HG03342 (cell line): ENCODE data around the gene BCAM.
"Not testable (repeated sequence)": the region's sequence is repeated elsewhere in the genome, so short reads cannot be mapped to it uniquely, and the experiment has no call there.

ENCODE experiments used
- ATAC-seq: cut with Tn5 transposase; IDR thresholded peaks from one replicate; pipeline ENCODE4 v1.9.1; 2021; ENCODE audit warnings: mild to moderate bottlenecking, moderate library complexity; ENCODE audit not compliant: unreplicated experiment

BCAM gene

GRCh38 chr19:44847144-44848035 is 38.5 kb downstream of the BCAM start:
- ATAC-seq: no peak

DNA sequence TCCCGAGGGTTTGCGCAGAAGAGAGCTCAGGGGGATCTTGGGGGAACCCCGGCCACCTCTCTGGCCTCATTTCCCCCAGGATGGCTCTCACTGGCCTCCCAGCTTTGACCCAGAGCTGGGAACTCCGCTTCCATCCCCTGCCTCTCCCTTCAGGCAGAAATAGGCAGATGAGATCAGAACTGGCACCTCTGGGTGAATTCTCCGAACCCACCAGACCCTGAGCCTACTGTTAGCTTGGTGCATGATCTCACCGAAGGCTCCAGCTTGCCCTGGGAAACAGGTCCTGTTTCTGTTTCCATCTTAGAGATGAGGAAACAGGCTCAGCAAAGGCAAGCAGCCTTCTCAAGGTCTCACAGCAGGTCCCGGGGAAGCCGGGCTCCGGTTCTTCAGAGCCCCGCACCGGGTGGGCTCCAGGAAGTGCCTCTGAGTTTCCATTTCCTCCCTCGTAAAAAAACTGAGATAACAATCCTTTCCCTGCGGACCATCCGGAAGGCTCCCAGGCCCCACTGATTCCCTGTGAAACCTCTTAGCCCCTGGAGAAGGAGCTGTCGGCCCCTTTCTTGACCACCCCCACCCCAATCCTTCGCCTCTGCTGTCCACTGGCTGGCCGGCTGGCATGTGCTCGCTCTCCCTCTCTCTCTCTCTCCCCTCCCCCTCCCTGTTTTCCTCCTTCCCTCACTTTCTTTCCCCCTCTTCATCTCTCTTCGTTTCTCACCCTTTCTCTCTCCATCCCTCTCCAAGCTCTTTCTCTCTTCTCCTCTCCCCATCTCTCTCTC is 39.3 kb downstream of the BCAM start:
- no peak for ATAC-seq

GRCh38 chr19:44848812-44849447 is 40.0 kb downstream of the BCAM start:
- no peak for ATAC-seq

GRCh38 chr19:44850641-44851109 is 41.8 kb downstream of the BCAM start:
- ATAC-seq: no peak

DNA sequence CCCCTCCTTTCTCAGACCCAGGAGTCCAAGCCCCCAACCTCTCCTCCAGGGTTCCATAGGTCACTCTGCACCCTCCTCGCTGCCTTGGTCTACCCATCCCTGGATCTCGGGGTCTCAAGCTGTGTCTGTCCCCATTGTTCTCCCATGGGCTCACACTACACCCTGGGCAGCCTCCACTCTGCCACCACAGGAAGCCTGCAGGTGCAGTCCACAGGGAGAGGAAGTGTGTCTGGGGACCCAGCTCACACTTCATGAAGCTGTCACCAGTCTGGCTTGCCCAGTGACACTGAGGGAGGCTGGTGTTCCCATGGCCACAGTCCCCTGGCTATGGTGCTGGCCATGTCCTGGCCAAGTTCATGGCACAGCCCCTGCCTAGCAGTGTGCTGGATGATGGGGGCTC is 42.5 kb downstream of the BCAM start:
- no peak for ATAC-seq

- no peak for ATAC-seq
Measured at GRCh38 chr19:44855606-44856005, 46.7 kb downstream of the BCAM start.

DNA sequence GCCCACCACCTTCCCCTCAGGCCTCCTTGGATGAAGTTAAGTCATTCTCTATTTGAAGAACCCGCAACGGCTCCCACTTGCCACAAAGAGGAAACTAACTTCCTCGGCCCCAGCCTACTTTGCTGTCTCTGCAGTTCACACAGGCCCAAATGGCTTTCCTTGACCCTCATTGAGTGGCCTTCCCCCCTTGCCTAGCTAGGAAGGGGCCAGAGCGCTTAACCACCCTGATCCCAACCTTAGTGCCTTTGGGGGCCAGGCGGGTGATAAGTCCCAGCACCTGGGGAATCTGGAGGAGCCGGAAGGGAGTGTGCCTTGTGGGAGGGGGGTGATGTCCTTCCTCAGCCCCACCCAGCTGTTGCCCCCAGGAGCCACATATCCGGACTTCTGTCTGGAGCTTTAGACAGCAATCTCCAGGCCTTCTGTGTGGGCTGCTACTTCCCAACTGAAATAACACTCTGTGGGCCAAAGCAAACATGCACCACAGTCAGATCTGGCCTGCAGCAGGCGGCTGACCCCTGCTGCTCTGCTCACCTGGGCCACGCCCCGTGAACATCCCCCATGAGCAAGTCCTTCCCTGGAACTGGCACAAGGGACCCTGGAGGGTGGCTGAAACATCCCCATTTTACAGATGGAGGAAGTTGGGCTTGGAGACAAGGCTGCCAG is 47.6 kb downstream of the BCAM start:
- ATAC-seq: no peak

DNA sequence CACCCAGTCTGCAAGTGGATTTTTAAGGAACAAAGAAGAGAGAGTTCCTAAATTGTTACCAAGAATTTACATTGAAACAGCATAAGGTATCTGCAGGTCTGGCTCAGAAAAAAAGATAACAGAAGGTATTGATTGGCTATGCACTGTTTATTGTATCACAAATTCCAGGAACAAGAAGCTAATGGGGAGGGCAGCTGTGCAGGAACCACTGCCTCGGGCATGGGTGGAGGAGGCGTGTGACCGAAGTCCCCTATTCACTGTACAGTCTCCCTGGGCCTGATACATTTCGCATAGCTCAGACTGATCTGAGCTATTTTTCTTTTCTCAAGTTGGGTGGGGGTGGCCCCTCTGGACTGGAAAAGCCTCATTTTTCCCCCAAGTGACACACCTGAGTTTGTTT is 48.9 kb downstream of the BCAM start:
- no peak for ATAC-seq

- ATAC-seq: not testable (repeated sequence)
Measured at GRCh38 chr19:44861576-44861975, 52.7 kb downstream of the BCAM start.

DNA sequence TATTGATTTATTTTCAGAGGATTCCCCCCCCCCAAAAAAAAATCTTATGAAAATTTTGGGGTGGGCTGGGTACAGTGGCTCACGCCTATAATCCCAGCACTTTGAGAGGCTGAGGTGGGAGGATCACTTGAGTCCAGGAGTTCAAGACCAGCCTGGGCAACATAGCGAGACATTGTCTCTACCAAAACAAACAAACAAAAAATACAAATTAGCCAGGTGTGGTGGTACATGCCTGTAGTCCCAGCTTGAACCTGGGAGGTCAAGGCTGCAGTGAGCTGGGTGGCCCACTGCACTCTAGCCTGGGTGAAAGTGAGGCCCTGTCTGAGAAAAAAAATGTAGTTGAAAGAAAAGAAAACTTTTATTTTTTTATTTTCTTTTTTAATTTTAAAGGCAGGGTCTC is 55.1 kb downstream of the BCAM start:
- no peak for ATAC-seq

DNA sequence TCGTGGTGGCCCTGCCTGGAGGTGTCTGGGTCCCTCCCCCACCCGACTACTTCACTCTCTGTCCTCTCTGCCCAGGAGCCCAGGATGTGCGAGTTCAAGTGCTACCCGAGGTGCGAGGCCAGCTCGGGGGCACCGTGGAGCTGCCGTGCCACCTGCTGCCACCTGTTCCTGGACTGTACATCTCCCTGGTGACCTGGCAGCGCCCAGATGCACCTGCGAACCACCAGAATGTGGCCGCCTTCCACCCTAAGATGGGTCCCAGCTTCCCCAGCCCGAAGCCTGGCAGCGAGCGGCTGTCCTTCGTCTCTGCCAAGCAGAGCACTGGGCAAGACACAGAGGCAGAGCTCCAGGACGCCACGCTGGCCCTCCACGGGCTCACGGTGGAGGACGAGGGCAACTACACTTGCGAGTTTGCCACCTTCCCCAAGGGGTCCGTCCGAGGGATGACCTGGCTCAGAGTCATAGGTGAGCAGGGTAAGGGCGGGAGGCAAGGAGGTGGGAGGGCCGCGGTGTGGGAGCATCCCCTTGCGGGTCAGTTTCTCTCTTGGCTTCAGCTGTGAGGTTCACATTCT is 56.4 kb downstream of the BCAM start:
- no peak for ATAC-seq

- ATAC-seq: no peak
Measured at GRCh38 chr19:44866664-44867063, 57.8 kb downstream of the BCAM start.

GRCh38 chr19:44867578-44867977 is 58.7 kb downstream of the BCAM start:
- ATAC-seq: no peak

- no peak for ATAC-seq
Measured at GRCh38 chr19:44869733-44870470, 61.0 kb downstream of the BCAM start.
